Fibroblast of lung (primary cell): ENCODE measurements around the gene DDX54.

Source experiments
- EZH2 ChIP-seq: IDR thresholded peaks from 2 replicates; pipeline ENCODE4 v1.5.1; 2012; ENCODE audit warnings: low read length, control low read depth, mild to moderate bottlenecking; ENCODE audit errors: missing control alignments
- TF ChIP-seq, protein P1 (sequence below), 2 donors: IDR thresholded peaks in 1 of 2; conservative IDR thresholded peaks in 1 of 2; 1 replicate in 1 of 2; 2 replicates in 1 of 2; pipeline ENCODE4 v1.5.1; 2011 to 2012; ENCODE audit warnings: low read length in 2 of 2, control low read depth in 1 of 2, inconsistent platforms in 1 of 2, low read depth in 1 of 2, mild to moderate bottlenecking in 1 of 2

DNA sequence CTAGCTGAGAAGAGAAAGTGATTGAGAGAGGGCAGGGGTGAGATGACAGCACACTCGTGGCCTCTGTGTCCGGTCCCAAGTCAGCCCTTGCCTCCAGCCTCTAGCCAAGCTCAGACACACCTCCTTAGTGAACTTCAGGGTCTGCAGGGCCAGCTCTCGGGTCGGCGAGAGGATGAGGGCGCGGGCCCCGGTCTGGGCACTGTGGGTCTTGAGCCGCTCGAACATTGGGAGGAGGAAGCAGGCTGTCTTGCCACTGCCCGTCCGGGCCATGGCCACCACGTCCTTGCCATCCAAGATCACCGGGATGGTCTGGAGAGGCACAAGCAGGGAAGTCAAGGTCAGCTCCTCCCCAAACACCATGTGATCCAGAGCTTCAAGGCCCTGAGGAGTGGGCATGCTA lies 6.3 kb downstream of the DDX54 start:
- TF ChIP-seq, protein P1, sequence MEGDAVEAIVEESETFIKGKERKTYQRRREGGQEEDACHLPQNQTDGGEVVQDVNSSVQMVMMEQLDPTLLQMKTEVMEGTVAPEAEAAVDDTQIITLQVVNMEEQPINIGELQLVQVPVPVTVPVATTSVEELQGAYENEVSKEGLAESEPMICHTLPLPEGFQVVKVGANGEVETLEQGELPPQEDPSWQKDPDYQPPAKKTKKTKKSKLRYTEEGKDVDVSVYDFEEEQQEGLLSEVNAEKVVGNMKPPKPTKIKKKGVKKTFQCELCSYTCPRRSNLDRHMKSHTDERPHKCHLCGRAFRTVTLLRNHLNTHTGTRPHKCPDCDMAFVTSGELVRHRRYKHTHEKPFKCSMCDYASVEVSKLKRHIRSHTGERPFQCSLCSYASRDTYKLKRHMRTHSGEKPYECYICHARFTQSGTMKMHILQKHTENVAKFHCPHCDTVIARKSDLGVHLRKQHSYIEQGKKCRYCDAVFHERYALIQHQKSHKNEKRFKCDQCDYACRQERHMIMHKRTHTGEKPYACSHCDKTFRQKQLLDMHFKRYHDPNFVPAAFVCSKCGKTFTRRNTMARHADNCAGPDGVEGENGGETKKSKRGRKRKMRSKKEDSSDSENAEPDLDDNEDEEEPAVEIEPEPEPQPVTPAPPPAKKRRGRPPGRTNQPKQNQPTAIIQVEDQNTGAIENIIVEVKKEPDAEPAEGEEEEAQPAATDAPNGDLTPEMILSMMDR (conservative IDR thresholded peaks at IDR 0.05 in 1 of 2, IDR thresholded peaks at IDR 0.05 in 1 of 2; ENCODE audit: low read depth in 1 of 2, low read length in 2 of 2) = no peak
- no peak for TF ChIP-seq EZH2
